K562 (cell line): ENCODE results near the gene TRPV5. TPM values are rescaled to one million over a fixed set of nuclear protein-coding genes. Genes with fewer than 3 reads are reported as not detected.

Experiments
- CHD2 ChIP-seq: IDR thresholded peaks from 2 replicates; pipeline ENCODE4 v1.6.1; 2011; ENCODE audit warnings: low read depth, low read length
- ESRRA ChIP-seq: fragments of 450-650 bp; IDR thresholded peaks from 2 replicates; pipeline ENCODE4 v1.6.1; 2014; ENCODE audit warnings: low read depth, mild to moderate bottlenecking, moderate library complexity, borderline replicate concordance
- ETV5 ChIP-seq: sonication (generic); formaldehyde crosslinking; IDR thresholded peaks from 2 replicates; pipeline ENCODE4 v1.4.0; 2020; ENCODE audit warnings: low read depth, mild to moderate bottlenecking, missing genetic modification reagents
- FOXP1 ChIP-seq: sonication (generic); formaldehyde crosslinking; IDR thresholded peaks from 2 replicates; pipeline ENCODE4 v1.8.0; 2022; ENCODE audit warnings: mild to moderate bottlenecking, missing genetic modification reagents
- GABPA ChIP-seq: fragments of 200-800 bp; sonication (Bioruptor generic); conservative IDR thresholded peaks from 2 replicates; pipeline ENCODE4 v1.6.1; 2016; ENCODE audit warnings: low read depth, missing genetic modification characterization, missing compliant biosample characterization
- HEY1 ChIP-seq: fragments of 250-450 bp; sonication (Bioruptor Pico); IDR thresholded peaks from 2 replicates; pipeline ENCODE4 v1.5.0; 2020; ENCODE audit warnings: mild to moderate bottlenecking, moderate library complexity, borderline replicate concordance
- HIVEP1 ChIP-seq: fragments of 250-450 bp; sonication (Bioruptor Pico); IDR thresholded peaks from 2 replicates; pipeline ENCODE4 v1.4.0; 2020; ENCODE audit warnings: mild to moderate bottlenecking
- LCOR ChIP-seq: sonication (generic); formaldehyde crosslinking; IDR thresholded peaks from 2 replicates; pipeline ENCODE4 v1.8.0; 2022; ENCODE audit warnings: mild to moderate bottlenecking, missing genetic modification reagents
- MBD2 ChIP-seq: sonication (generic); IDR thresholded peaks from 2 replicates; pipeline ENCODE4 v1.6.1; 2016; ENCODE audit warnings: low read depth, borderline replicate concordance
- MCM3 ChIP-seq: fragments of 450-650 bp; IDR thresholded peaks from 2 replicates; pipeline ENCODE4 v1.6.1; 2016
- MTA2 ChIP-seq: fragments of 450-650 bp; IDR thresholded peaks from 2 replicates; pipeline ENCODE4 v1.6.1; 2016; ENCODE audit warnings: low read depth
- NR2F6 ChIP-seq: fragments of 450-650 bp; formaldehyde crosslinking; IDR thresholded peaks from 2 replicates; pipeline ENCODE4 v1.4.0; 2020; ENCODE audit warnings: mild to moderate bottlenecking
- OTX1 ChIP-seq: fragments of 450-650 bp; formaldehyde crosslinking; IDR thresholded peaks from 2 replicates; pipeline ENCODE4 v1.4.0; 2022; ENCODE audit warnings: mild to moderate bottlenecking
- PHB ChIP-seq: fragments of 250-450 bp; sonication (Bioruptor Pico); IDR thresholded peaks from 2 replicates; pipeline ENCODE4 v1.5.0; 2021
- PHB2 ChIP-seq: fragments of 450-650 bp; IDR thresholded peaks from 2 replicates; pipeline ENCODE4 v1.6.1; 2017; ENCODE audit warnings: low read depth
- POLR2A ChIP-seq: fragments of 450-650 bp; conservative IDR thresholded peaks from 2 replicates; pipeline ENCODE4 v1.6.1; 2016
- POLR2AphosphoS5 ChIP-seq: IDR thresholded peaks from 2 replicates; pipeline ENCODE4 v1.6.1; 2011; ENCODE audit warnings: mild to moderate bottlenecking, low read depth, low read length, moderate library complexity; ENCODE audit not compliant: control insufficient read depth, insufficient read depth
- PYGO2 ChIP-seq: fragments of 450-650 bp; IDR thresholded peaks from 2 replicates; pipeline ENCODE4 v1.6.1; 2016; ENCODE audit warnings: mild to moderate bottlenecking, missing genetic modification characterization, moderate library complexity, missing compliant biosample characterization
- SPI1 ChIP-seq: IDR thresholded peaks from 2 replicates; pipeline ENCODE4 v1.6.1; 2011; ENCODE audit warnings: low read depth, low read length, control low read depth, borderline replicate concordance
- TAF15 ChIP-seq: fragments of 200-400 bp; formaldehyde crosslinking; IDR thresholded peaks from 2 replicates; pipeline ENCODE4 v1.6.1; 2017; ENCODE audit warnings: mild to moderate bottlenecking, low read depth, low read length, moderate library complexity
- TSC22D4 ChIP-seq: fragments of 450-650 bp; IDR thresholded peaks from 2 replicates; pipeline ENCODE4 v1.6.1; 2016; ENCODE audit warnings: missing genetic modification characterization, missing biosample characterization, control low read depth
- ZEB2 ChIP-seq: fragments of 450-650 bp; IDR thresholded peaks from 2 replicates; pipeline ENCODE4 v1.6.1; 2016
- ZFP1 ChIP-seq: fragments of 450-650 bp; formaldehyde crosslinking; IDR thresholded peaks from 2 replicates; pipeline ENCODE4 v1.4.0; 2020; ENCODE audit warnings: mild to moderate bottlenecking, mixed read lengths
- ZNF274 ChIP-seq: IDR thresholded peaks from 2 replicates; pipeline ENCODE4 v1.6.1; 2011; ENCODE audit warnings: low read depth, mild to moderate bottlenecking, low read length, moderate library complexity, borderline replicate concordance
- ZNF57 ChIP-seq: fragments of 450-650 bp; formaldehyde crosslinking; IDR thresholded peaks from 2 replicates; pipeline ENCODE4 v1.4.0; 2020; ENCODE audit warnings: mild to moderate bottlenecking, moderate library complexity
- ZNF586 ChIP-seq: fragments of 450-650 bp; formaldehyde crosslinking; conservative IDR thresholded peaks from 2 replicates; pipeline ENCODE4 v1.4.0; 2020; ENCODE audit warnings: mild to moderate bottlenecking, moderate library complexity
- ZNF785 ChIP-seq: fragments of 250-450 bp; sonication (Bioruptor Pico); IDR thresholded peaks from 2 replicates; pipeline ENCODE4 v1.4.0; 2020; ENCODE audit warnings: mild to moderate bottlenecking
- polyA plus RNA-seq, 8 experiments: library from polyadenylated mRNA; depleted of rRNA in 4 of 8; stranded (reverse) in 5 of 8; unstranded in 3 of 8; fragments of >200 nt; fragmentation: Nextera tagmentation in 2 of 8; fragmentation: Illumina TruSeq in 1 of 8; extraction: Ambion mirVana in 2 of 8; extraction: Trizol in 1 of 8; gene quantifications; 2 replicates each; pipeline versions ENCODE4 v1.2.1 to v1.2.3, GENCODE V29; 2011 to 2014; ENCODE audit warnings: inconsistent platforms in 1 of 8, missing spikeins in 1 of 8
- total RNA-seq, 7 experiments: library from RNA; depleted of rRNA in 6 of 7; stranded (reverse); fragments of >200 nt in 6 of 7; fragmentation: Illumina TruSeq in 2 of 7; extraction: Trizol in 2 of 7; gene quantifications; 2 replicates each; pipeline versions ENCODE4 v1.2.1 to v1.2.3, GENCODE V29; 2011 to 2021; ENCODE audit warnings: low replicate concordance in 1 of 7
- TF ChIP-seq, protein P1 (sequence below): fragments of 250-450 bp; sonication (Bioruptor Pico); IDR thresholded peaks from 2 replicates; pipeline ENCODE4 v1.8.0; 2022; ENCODE audit warnings: inconsistent platforms, mild to moderate bottlenecking, moderate library complexity, borderline replicate concordance
- TF ChIP-seq, protein P2 (sequence below): fragments of 250-450 bp; sonication (Bioruptor Pico); IDR thresholded peaks from 2 replicates; pipeline ENCODE4 v1.8.0; 2022; ENCODE audit warnings: moderate library complexity, mild to moderate bottlenecking, inconsistent platforms
- TF ChIP-seq, protein P3 (sequence below): fragments of 450-650 bp; conservative IDR thresholded peaks from 2 replicates; pipeline ENCODE4 v1.6.1; 2016; ENCODE audit warnings: missing genetic modification characterization, low read depth, mild to moderate bottlenecking, missing compliant biosample characterization, moderate library complexity

The TRPV5 gene
- total and polyA plus RNA-seq, 9 of the 15 experiments (the other 6 are each of a cell fraction or from before 2014, with no cell fraction given): not detected

DNA sequence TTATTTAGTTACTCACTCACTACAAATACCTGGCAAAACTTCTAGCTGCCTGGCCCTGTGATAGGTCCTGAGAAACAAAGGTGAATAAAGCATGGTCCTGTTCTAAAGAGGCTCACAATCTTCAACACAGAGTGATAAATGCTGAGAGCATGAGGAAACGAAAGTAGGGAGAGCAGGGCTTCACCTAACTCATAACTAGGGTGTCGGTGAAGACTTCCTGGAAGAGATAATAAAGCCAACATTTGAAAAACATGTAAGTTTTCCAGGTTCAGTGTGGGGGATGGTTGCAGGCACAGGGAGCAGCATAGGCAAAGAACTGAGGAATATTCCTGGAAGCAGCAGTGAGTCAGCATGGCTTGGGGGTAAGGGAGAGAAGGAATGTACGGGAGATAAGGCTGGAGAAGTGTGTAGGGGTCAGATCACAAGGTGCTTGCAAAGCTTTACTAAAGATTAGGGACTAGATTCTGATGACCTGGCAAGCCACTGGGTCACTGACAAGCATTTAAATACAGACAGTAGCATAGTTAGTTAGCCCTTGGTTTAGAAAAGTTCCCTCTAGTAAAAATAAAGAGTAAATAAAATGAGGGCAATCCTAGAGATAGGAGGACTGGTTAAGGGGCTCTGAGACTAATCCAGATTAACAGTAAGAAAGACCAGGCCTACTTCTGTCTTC is 23.5 kb upstream of the TRPV5 start (continued):
- 0 out of 2 replicates have a peak, but pooled peaks have one; percentile 23 for TF ChIP-seq GABPA (tag)
- TF ChIP-seq, protein P1, sequence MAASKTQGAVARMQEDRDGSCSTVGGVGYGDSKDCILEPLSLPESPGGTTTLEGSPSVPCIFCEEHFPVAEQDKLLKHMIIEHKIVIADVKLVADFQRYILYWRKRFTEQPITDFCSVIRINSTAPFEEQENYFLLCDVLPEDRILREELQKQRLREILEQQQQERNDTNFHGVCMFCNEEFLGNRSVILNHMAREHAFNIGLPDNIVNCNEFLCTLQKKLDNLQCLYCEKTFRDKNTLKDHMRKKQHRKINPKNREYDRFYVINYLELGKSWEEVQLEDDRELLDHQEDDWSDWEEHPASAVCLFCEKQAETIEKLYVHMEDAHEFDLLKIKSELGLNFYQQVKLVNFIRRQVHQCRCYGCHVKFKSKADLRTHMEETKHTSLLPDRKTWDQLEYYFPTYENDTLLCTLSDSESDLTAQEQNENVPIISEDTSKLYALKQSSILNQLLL (CRISPR knock-in tag): no peak
- 0 out of 2 replicates have a peak, but pooled peaks have one; percentile 54 for TF ChIP-seq OTX1 (CRISPR knock-in tag)
- TF ChIP-seq NR2F6 (CRISPR knock-in tag): peak; percentile 76; the same call in 1 of the 2 replicates
- TF ChIP-seq SPI1: no peak
- TF ChIP-seq FOXP1 (CRISPR knock-in tag): 0 out of 2 replicates have a peak, but pooled peaks have one; percentile 28
- TF ChIP-seq ZNF586: no peak
- no peak for TF ChIP-seq ETV5
- TF ChIP-seq MCM3: no peak
- TF ChIP-seq, protein P2, sequence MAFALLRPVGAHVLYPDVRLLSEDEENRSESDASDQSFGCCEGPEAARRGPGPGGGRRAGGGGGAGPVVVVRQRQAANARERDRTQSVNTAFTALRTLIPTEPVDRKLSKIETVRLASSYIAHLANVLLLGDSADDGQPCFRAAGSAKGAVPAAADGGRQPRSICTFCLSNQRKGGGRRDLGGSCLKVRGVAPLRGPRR (CRISPR knock-in tag): no peak
- 0 out of 2 replicates have a peak, but pooled peaks have one; percentile 25 for TF ChIP-seq CHD2
- TF ChIP-seq LCOR (CRISPR knock-in tag): no peak
- TF ChIP-seq ESRRA: peak; percentile 58; the same call in 1 of the 2 replicates
- TF ChIP-seq HIVEP1 (CRISPR knock-in tag): peak; percentile 35; the same call in 1 of the 2 replicates
- no peak for TF ChIP-seq PHB (CRISPR knock-in tag)
- no peak for TF ChIP-seq POLR2A
- no peak for TF ChIP-seq TAF15
- no peak for TF ChIP-seq ZNF274
- TF ChIP-seq MTA2: peak; percentile 78
- TF ChIP-seq PHB2: no peak
- TF ChIP-seq PYGO2 (tag): no peak
- no peak for TF ChIP-seq ZFP1
- TF ChIP-seq, protein P3, sequence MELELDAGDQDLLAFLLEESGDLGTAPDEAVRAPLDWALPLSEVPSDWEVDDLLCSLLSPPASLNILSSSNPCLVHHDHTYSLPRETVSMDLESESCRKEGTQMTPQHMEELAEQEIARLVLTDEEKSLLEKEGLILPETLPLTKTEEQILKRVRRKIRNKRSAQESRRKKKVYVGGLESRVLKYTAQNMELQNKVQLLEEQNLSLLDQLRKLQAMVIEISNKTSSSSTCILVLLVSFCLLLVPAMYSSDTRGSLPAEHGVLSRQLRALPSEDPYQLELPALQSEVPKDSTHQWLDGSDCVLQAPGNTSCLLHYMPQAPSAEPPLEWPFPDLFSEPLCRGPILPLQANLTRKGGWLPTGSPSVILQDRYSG (tag): no peak
- TF ChIP-seq HEY1 (CRISPR knock-in tag): peak; percentile 5; the same call in 1 of the 2 replicates
- TF ChIP-seq ZNF785 (CRISPR knock-in tag): no peak
- no peak for TF ChIP-seq ZNF57
- no peak for TF ChIP-seq MBD2
- peak; percentile 84 for TF ChIP-seq ZEB2
- no peak for TF ChIP-seq TSC22D4
- peak; percentile 38; the same call in 1 of the 2 replicates for TF ChIP-seq POLR2AphosphoS5
